DOHH2 (cell line): ENCODE results near the gene ZNF197.

ENCODE experiments used
- EZH2phosphoT487 ChIP-seq: fragments of 200-600 bp; sonication (generic); IDR thresholded peaks from 2 replicates; pipeline ENCODE4 v1.6.1; 2017; ENCODE audit warnings: borderline replicate concordance, mild to moderate bottlenecking, antibody characterized with exemption, low read length, moderate library complexity, mixed read lengths
- TF ChIP-seq, protein P1 (sequence below): fragments of 200-600 bp; sonication (generic); IDR thresholded peaks from one replicate; pipeline ENCODE4 v1.5.1; 2014; ENCODE audit warnings: antibody characterized with exemption, mild to moderate bottlenecking, low read depth, low read length; ENCODE audit not compliant: poor library complexity, severe bottlenecking

DNA sequence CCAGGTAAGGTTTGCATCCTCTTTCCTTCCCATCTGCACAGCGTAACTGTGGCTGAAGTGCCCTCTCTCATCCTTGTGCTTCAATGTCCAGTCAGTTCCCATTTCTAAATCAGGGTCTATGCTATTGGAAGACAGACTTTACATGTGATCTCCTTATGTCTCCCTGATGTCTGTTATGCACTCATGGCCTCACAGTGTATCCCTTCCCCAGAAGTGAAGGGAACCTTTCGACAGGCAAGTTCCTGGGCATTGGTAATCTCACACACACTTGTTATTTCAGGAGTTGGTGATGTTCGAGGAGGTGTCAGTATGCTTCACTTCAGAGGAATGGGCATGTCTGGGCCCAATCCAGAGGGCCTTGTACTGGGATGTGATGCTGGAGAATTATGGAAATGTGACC is 7.4 kb downstream of the ZNF197 start:
- TF ChIP-seq, protein P1, sequence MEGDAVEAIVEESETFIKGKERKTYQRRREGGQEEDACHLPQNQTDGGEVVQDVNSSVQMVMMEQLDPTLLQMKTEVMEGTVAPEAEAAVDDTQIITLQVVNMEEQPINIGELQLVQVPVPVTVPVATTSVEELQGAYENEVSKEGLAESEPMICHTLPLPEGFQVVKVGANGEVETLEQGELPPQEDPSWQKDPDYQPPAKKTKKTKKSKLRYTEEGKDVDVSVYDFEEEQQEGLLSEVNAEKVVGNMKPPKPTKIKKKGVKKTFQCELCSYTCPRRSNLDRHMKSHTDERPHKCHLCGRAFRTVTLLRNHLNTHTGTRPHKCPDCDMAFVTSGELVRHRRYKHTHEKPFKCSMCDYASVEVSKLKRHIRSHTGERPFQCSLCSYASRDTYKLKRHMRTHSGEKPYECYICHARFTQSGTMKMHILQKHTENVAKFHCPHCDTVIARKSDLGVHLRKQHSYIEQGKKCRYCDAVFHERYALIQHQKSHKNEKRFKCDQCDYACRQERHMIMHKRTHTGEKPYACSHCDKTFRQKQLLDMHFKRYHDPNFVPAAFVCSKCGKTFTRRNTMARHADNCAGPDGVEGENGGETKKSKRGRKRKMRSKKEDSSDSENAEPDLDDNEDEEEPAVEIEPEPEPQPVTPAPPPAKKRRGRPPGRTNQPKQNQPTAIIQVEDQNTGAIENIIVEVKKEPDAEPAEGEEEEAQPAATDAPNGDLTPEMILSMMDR: no peak
- TF ChIP-seq EZH2phosphoT487: no peak
